Erythroblast (primary cell): Measurements from ENCODE around the gene ABCC4.

Source experiments
- GATA1 ChIP-seq: IDR thresholded peaks from 2 replicates; pipeline ENCODE4 v1.6.1; 2011; ENCODE audit warnings: low read depth, mild to moderate bottlenecking, control low read depth, low read length, moderate library complexity
- POLR2A ChIP-seq: IDR thresholded peaks from 2 replicates; pipeline ENCODE4 v1.6.1; 2011; ENCODE audit warnings: mild to moderate bottlenecking, low read length

- TF ChIP-seq POLR2A, result no peak
- TF ChIP-seq GATA1, result no peak
Observed at GRCh38 chr13:95007322-95007721, 293.9 kb downstream of the ABCC4 start.
